Parathyroid adenoma (tissue), 2 donors: ENCODE results near the gene MAVS.
A peak's percentile ranks its signal among the peaks of the same experiment; 100 is the strongest.

Source experiments
- H2AFZ ChIP-seq: fragments of 300-600 bp; sonication (generic); one replicate; pipeline ENCODE4 v1.7.0; 2017; ENCODE audit warnings: antibody characterized with exemption, mild to moderate bottlenecking
- H3K27ac ChIP-seq: fragments of 300-600 bp; sonication (generic); one replicate; pipeline ENCODE4 v1.7.0; 2017
- H3K27me3 ChIP-seq: fragments of 300-600 bp; sonication (generic); one replicate; pipeline ENCODE4 v1.7.0; 2017; ENCODE audit warnings: low read length; ENCODE audit not compliant: control insufficient read depth, insufficient read depth
- H3K36me3 ChIP-seq: fragments of 300-600 bp; sonication (generic); one replicate; pipeline ENCODE4 v1.7.0; 2017; ENCODE audit warnings: low read length; ENCODE audit not compliant: control insufficient read depth, insufficient read depth
- H3K4me1 ChIP-seq: fragments of 300-600 bp; sonication (generic); one replicate; pipeline ENCODE4 v1.7.0; 2017; ENCODE audit warnings: control low read depth
- H3K4me2 ChIP-seq: fragments of 300-600 bp; sonication (generic); one replicate; pipeline ENCODE4 v1.7.0; 2017; ENCODE audit warnings: low read length
- H3K4me3 ChIP-seq: fragments of 300-600 bp; sonication (generic); one replicate; pipeline ENCODE4 v1.7.0; 2017; ENCODE audit warnings: low read depth, low read length
- H3K79me2 ChIP-seq: fragments of 300-600 bp; sonication (generic); one replicate; pipeline ENCODE4 v1.7.0; 2017; ENCODE audit warnings: control low read depth
- H3K9ac ChIP-seq: fragments of 300-600 bp; sonication (generic); one replicate; pipeline ENCODE4 v1.7.0; 2017; ENCODE audit warnings: mild to moderate bottlenecking
- H3K9me3 ChIP-seq: fragments of 300-600 bp; sonication (generic); one replicate; pipeline ENCODE4 v1.7.0; 2017; ENCODE audit warnings: low read length; ENCODE audit not compliant: control insufficient read depth
- TF ChIP-seq, protein P1 (sequence below): fragments of 300-600 bp; sonication (generic); IDR thresholded peaks from one replicate; pipeline ENCODE4 v1.7.0; 2017; ENCODE audit warnings: antibody characterized with exemption, mild to moderate bottlenecking
- donor health status: primary hyperparathyroidism.

Gene MAVS

DNA sequence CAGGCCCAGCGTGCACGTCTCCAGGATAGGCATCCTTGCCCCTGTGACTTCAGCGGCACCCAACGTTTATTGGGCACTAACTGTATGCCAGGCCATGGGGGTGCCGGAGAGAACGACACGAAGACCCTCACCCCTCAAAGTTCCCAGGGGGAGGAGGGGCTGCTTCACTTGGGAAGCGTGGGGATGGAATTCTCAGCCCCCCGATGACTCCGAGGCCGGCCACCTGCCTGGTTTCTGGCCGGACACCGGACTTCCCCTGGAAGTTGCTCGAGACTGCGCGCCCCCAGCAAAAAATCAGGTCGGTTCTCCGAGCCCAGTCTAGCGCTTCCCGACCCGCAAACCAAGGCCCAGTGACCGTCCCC lies 275 bp upstream of the MAVS start:
- Histone ChIP-seq H3K79me2 (peaks cover 14% of the 10 kb centered on the region), H3K36me3 (no peaks in the 10 kb centered on the region), H3K4me1 (no peaks in the 10 kb centered on the region), H2AFZ (peak overlapping the region; percentile 92), H3K4me2 (peak overlapping the region; percentile 100), H3K27ac (peak overlapping the region; percentile 82), H3K9me3 (no peaks in the 10 kb centered on the region), H3K9ac (peak overlapping the region; percentile 47), H3K4me3 (peak overlapping the region; percentile 89), H3K27me3 (no peaks in the 10 kb centered on the region)
- TF ChIP-seq, protein P1, sequence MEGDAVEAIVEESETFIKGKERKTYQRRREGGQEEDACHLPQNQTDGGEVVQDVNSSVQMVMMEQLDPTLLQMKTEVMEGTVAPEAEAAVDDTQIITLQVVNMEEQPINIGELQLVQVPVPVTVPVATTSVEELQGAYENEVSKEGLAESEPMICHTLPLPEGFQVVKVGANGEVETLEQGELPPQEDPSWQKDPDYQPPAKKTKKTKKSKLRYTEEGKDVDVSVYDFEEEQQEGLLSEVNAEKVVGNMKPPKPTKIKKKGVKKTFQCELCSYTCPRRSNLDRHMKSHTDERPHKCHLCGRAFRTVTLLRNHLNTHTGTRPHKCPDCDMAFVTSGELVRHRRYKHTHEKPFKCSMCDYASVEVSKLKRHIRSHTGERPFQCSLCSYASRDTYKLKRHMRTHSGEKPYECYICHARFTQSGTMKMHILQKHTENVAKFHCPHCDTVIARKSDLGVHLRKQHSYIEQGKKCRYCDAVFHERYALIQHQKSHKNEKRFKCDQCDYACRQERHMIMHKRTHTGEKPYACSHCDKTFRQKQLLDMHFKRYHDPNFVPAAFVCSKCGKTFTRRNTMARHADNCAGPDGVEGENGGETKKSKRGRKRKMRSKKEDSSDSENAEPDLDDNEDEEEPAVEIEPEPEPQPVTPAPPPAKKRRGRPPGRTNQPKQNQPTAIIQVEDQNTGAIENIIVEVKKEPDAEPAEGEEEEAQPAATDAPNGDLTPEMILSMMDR, result no peak

DNA sequence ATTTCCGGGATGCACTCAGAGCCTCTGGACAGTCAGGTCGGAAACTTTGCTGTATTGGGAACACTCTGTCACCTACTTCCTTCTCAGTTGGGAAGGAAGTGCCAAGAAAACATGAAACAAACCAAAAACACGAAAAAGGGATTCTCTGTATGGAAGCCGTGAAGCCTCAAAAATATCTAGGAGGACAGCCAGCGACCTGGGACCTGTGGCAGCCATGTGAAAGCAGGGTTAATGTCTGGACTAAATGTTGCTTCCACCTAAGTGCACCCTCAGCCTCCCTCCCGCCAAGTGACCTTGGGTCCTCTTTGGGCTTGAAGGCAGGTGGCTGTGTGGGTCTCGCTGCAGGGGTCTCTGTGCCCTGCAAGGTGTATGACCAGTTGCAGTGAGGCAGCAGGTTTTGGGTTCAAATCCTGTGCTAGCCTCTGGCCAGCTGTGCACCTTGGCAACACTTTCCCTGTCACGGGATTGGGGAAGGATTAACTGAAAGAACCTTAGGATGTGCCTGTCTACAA lies 851 bp downstream of the MAVS start:
- H3K27me3 ChIP-seq, result no peaks in the 10 kb centered on the region
- H3K9me3 ChIP-seq, result no peaks in the 10 kb centered on the region
- no peaks in the 10 kb centered on the region for H3K4me1 ChIP-seq
- TF ChIP-seq, protein P1, result no peak
- H3K36me3 ChIP-seq, result no peaks in the 10 kb centered on the region
- peak overlapping the region; percentile 92 for H2AFZ ChIP-seq
- peaks cover 18% of the 10 kb centered on the region for H3K79me2 ChIP-seq
- H3K27ac ChIP-seq, result peak overlapping the region; percentile 82
- H3K4me3 ChIP-seq, result peak overlapping the region; percentile 89
- H3K9ac ChIP-seq, result peak overlapping the region; percentile 70
- H3K4me2 ChIP-seq, result peak overlapping the region; percentile 100

DNA sequence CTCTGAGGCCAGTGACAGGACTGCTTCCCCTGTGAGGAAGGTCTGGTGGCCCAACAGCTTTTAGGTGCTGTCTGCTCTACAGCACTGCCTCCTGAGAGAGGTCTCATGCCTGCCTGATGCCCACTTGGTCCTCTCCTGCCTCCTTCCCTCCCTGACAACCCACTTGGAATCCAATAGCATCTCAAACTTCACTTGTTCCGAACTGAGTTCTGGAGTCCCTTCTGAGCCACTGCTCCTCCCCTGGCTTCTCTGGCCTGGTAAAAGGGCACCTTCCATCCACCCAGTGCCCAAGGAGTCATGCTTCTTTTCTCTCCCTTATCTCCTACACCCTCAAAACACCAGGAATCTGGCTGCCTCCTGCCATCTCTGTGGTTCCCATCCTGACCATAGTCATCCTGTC lies 1.9 kb downstream of the MAVS start:
- H3K27me3 ChIP-seq, result no peaks in the 10 kb centered on the region
- H3K79me2 ChIP-seq, result peaks cover 18% of the 10 kb centered on the region
- no peak overlapping the region for H3K27ac ChIP-seq
- no peaks in the 10 kb centered on the region for H3K9me3 ChIP-seq
- no peak overlapping the region for H2AFZ ChIP-seq
- H3K4me2 ChIP-seq, result no peak overlapping the region
- no peak overlapping the region for H3K4me3 ChIP-seq
- H3K9ac ChIP-seq, result no peak overlapping the region
- H3K36me3 ChIP-seq, result no peaks in the 10 kb centered on the region
- no peaks in the 10 kb centered on the region for H3K4me1 ChIP-seq
- TF ChIP-seq, protein P1, result no peak

DNA sequence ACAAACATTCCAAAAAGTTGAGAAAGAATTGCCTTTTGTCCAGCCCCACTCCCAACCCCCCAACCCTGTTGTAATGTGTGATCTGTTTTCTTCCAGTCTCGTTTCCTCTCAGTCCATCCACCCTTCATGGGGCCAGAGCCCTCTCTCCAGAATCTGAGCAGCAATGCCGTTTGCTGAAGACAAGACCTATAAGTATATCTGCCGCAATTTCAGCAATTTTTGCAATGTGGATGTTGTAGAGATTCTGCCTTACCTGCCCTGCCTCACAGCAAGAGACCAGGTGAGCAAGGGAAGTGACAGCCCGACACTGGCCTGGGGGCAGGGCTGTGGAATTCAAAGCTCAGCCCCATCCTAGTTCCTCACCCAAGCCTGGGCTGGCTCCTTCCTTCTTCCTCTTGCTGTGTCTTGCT lies 7.8 kb downstream of the MAVS start:
- Histone ChIP-seq H3K27me3 (no peaks in the 10 kb centered on the region), H3K4me1 (no peaks in the 10 kb centered on the region), H3K36me3 (no peaks in the 10 kb centered on the region), H2AFZ (no peak overlapping the region), H3K79me2 (peaks cover 26% of the 10 kb centered on the region), H3K4me3 (no peak overlapping the region), H3K9ac (no peak overlapping the region), H3K4me2 (no peak overlapping the region), H3K27ac (no peak overlapping the region), H3K9me3 (no peaks in the 10 kb centered on the region)
- TF ChIP-seq, protein P1, result no peak

DNA sequence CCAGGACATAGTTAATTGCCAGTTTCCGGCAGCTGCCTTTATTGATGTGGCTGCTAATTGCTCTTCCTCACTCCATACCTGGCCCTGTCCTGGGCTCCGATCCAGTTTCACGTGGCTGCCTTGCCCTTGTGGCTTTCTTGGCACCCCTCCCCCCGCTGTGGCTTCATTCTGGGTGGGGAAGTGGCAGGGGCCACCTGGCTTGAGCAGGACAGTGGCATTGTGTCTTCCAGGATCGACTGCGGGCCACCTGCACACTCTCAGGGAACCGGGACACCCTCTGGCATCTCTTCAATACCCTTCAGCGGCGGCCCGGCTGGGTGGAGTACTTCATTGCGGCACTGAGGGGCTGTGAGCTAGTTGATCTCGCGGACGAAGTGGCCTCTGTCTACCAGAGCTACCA lies 10.8 kb downstream of the MAVS start:
- Histone ChIP-seq H3K27me3 (no peaks in the 10 kb centered on the region), H3K36me3 (no peaks in the 10 kb centered on the region)
- TF ChIP-seq, protein P1, result no peak

More for the DNA sequence above, 10.8 kb downstream of the MAVS start:
- Histone ChIP-seq H3K27ac (no peak overlapping the region), H3K9me3 (no peaks in the 10 kb centered on the region), H3K9ac (no peak overlapping the region), H3K79me2 (peaks cover 19% of the 10 kb centered on the region), H2AFZ (no peak overlapping the region), H3K4me2 (no peak overlapping the region), H3K4me1 (no peaks in the 10 kb centered on the region), H3K4me3 (no peak overlapping the region)
